ENCODE results near the gene CSDE1. TPM values are rescaled to one million over a fixed set of nuclear protein-coding genes. Genes with fewer than 3 reads are reported as not detected.
A peak's percentile ranks its signal among the peaks of the same experiment; 100 is the strongest.

The CSDE1 gene
- polyA plus RNA-seq, 1 of the 3 experiments (the other 2 are of a cell fraction): 151 TPM

GRCh38 chr1:114758256-114758832 is 560 bp upstream of the CSDE1 start:
- Histone ChIP-seq H3K4me2 (peak overlapping the region; percentile 85; the same call in 1 of the 2 replicates), H3K27me3 (ENCODE audit: insufficient read depth) (no peaks in the 10 kb centered on the region), H3K9ac (peak overlapping the region; percentile 100), H3K27ac (ENCODE audit: low read depth in 2 of 2, low read length in 1 of 2) (peak overlapping the region; percentile 94 to 99), H3F3A (replicated peaks; ENCODE audit: insufficient read depth) (no peaks in the 10 kb centered on the region), H4K20me1 (ENCODE audit: insufficient read depth) (peaks cover 39% of the 10 kb centered on the region), H3K36me3 (replicated peaks in 1 of 2; ENCODE audit: control insufficient read depth in 1 of 2, insufficient read depth in 2 of 2, low read length in 1 of 2) (peaks cover 9 to 16% of the 10 kb centered on the region in 2 experiments), H3K9me2 (no peaks in the 10 kb centered on the region), H3K9me3 (no peaks in the 10 kb centered on the region), H3K4me3 (ENCODE audit: low read depth in 2 of 2, low read length in 1 of 2) (peak overlapping the region; percentile 78 to 98), H3K79me2 (ENCODE audit: insufficient read depth) (peaks cover 44% of the 10 kb centered on the region), H2AFZ (ENCODE audit: low read depth) (peak overlapping the region; percentile 98), H3K4me1 (ENCODE audit: control insufficient read depth in 1 of 2, insufficient read depth in 2 of 2, low read depth in 1 of 2, low read length in 1 of 2) (peaks cover 11 to 27% of the 10 kb centered on the region in 2 experiments; a peak in 3 of 4 replicates)
- DNase-seq: peak; percentile 6
- CTCF ChIA-PET: interaction anchor here (1.0 kb wide), 1 partner anchor 10 kb away, joined by 5 read pairs; no protein-coding TSS in a partner anchor
- 50% methylated on average over 6 of the region's 6 CpGs for WGBS (ENCODE audit: low lambda C conversion rate)
- TF ChIP-seq RFX5 (IDR thresholded peaks at IDR 0.05; ENCODE audit: low read length): no peak
- TF ChIP-seq EZH2phosphoT487 (IDR thresholded peaks at IDR 0.05; ENCODE audit: borderline replicate concordance, low read depth): no peak
- no peak for TF ChIP-seq SMC3 (IDR thresholded peaks at IDR 0.05; ENCODE audit: low read depth, low read length)
- TF ChIP-seq USF1 (IDR thresholded peaks at IDR 0.05; ENCODE audit: borderline replicate concordance, low read depth): no peak
- TF ChIP-seq GABPA (IDR thresholded peaks at IDR 0.05; ENCODE audit: low read depth): no peak
- TF ChIP-seq TEAD4 (IDR thresholded peaks at IDR 0.05; ENCODE audit: borderline replicate concordance, insufficient read depth): no peak
- no peak for TF ChIP-seq TCF12 (IDR thresholded peaks at IDR 0.05)
- TF ChIP-seq MAX (IDR thresholded peaks at IDR 0.05; ENCODE audit: low read depth): no peak
- no peak for TF ChIP-seq FOXM1 (IDR thresholded peaks at IDR 0.05; ENCODE audit: low read depth)
- no peak for TF ChIP-seq ELF1 (IDR thresholded peaks at IDR 0.05)
- no peak for TF ChIP-seq MXI1 (IDR thresholded peaks at IDR 0.05; ENCODE audit: low read depth, low read length)
- no peak for TF ChIP-seq RCOR1 (IDR thresholded peaks at IDR 0.05; ENCODE audit: low read length)
- TF ChIP-seq PBX3 (IDR thresholded peaks at IDR 0.05): no peak
- TF ChIP-seq USF2 (IDR thresholded peaks at IDR 0.05; ENCODE audit: borderline replicate concordance, low read depth, low read length): no peak
- TF ChIP-seq TAF1 (IDR thresholded peaks at IDR 0.05; ENCODE audit: borderline replicate concordance, low read depth, low read length): no peak
- TF ChIP-seq EP300 (IDR thresholded peaks at IDR 0.05; ENCODE audit: borderline replicate concordance in 1 of 2, low read depth in 1 of 2, low read length in 1 of 2): no peak
- TF ChIP-seq RXRA (IDR thresholded peaks at IDR 0.05; ENCODE audit: borderline replicate concordance, low read depth): no peak
- TF ChIP-seq YY1 (IDR thresholded peaks at IDR 0.05; ENCODE audit: low read depth): no peak
- POLR2A ChIA-PET: interaction anchor here (0.9 to 1.3 kb wide), 2 partner anchors 9 to 42 kb away, joined by 3 to 6 read pairs; no protein-coding TSS in a partner anchor

Data from SK-N-SH (cell line).